LNCAP (cell line): ENCODE results near the gene GAS6.

Experiments used
- TF ChIP-seq, protein P1 (sequence below): fragments of 450-650 bp; IDR thresholded peaks from 2 replicates; pipeline ENCODE4 v1.5.1; 2017; ENCODE audit warnings: mild to moderate bottlenecking

GAS6 gene

DNA sequence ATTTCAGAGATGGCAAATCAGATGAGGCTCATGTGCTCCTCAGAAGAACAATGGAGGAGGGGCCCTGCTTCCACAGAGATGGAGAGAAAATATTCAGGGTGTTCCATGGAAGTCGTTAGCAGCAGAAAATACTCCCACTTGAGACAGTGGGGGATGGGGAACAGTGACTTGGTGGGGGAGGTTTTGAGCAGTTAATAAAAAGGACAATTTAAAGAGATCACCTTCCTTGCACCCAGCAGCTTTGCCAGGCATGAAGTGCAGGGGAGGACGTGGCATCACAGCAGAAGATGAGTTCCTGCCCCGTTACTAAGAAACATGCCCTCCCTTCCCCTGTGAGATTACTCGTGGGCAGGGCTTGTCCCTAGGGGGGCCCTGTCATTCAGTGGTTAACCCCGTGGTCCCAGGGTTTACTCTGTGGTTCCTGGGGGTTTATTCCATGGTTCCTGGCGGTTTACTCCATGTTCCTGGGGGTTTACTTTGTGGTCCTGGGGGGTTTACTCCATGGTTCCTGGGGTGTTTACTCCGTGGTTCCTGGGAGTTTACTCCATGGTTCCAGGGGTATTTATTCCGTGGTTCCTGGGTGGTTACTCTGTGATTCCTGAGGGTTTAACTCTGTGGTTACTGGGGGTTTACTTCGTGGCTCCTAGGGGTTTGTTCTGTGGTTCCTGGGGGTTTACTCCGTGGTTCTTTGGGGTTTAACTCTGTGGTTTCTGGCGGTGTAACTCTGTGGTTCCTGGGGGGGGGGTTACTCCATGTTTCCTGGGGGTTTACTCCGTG, 55.6 kb downstream of the GAS6 start:
- TF ChIP-seq, protein P1, sequence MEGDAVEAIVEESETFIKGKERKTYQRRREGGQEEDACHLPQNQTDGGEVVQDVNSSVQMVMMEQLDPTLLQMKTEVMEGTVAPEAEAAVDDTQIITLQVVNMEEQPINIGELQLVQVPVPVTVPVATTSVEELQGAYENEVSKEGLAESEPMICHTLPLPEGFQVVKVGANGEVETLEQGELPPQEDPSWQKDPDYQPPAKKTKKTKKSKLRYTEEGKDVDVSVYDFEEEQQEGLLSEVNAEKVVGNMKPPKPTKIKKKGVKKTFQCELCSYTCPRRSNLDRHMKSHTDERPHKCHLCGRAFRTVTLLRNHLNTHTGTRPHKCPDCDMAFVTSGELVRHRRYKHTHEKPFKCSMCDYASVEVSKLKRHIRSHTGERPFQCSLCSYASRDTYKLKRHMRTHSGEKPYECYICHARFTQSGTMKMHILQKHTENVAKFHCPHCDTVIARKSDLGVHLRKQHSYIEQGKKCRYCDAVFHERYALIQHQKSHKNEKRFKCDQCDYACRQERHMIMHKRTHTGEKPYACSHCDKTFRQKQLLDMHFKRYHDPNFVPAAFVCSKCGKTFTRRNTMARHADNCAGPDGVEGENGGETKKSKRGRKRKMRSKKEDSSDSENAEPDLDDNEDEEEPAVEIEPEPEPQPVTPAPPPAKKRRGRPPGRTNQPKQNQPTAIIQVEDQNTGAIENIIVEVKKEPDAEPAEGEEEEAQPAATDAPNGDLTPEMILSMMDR: no peak

DNA sequence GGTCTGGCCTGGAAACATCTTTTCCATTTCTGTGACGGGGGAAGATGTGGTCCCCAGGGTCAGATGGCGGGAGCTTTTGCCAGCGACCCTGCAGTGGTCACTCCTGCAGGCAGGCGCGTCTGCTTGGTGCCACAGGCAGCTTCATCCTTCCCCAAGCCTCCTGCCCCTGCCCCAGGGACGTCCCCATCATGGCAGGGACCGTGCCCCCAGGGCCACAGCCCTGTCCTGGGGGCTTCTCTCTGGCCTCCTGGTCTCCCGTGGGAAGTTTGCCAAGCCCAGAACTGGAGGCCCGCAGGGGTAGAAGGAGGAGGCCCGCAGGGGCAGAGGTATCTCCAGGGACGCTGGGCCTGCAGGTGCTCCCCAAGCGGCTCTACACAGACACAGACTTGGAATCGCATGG, 57.4 kb downstream of the GAS6 start:
- TF ChIP-seq, protein P1: no peak

DNA sequence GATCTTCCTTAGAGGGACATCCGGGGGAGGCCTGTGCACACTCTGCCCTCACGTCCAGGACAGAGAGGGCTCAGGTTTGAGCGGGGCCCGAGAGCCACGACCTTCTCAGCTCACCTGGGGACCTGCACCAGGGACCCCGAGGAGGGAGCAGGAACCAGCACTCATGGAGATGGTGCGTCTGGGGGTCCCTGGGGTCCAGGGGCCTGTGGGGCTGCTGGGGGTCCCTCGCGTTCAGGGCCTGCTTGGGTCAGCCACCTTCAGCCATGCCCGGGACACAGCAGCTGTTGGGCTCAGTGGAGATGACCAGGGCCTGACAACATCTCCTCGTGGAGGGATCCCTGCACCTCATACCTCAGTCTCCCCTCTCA, 57.8 kb downstream of the GAS6 start:
- TF ChIP-seq, protein P1: no peak

DNA sequence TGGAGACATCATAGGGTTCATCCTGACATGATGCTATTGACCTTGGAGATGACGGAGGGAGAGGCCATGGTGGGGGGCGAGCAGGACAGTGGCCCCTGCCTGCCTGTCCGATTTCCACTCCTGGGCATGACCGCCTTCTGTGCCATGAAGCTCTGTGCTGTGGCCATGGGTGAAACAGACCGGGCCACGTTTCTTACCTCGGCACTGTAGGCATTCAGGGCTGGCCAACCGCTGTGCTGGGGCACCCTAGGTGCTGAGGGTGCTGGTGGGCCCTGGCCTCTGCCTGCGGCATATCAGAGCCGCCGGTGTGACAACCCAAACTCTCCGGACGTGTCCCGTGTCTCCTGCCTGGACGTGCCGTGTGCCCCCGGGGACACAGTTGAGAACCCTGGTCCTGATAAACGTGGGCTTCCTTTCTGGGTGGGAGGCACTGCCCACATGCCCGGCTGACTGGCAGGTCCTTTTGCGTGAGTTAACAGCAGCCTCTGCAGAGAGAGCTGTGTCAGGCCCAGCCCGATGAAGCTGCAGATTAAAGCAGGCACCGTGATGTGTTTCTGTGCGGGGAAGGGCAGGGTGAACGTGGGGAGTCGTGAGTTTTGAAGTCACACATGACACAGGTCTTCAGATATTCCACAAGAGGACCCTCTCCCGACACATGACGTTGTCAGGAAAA, 58.3 kb downstream of the GAS6 start:
- TF ChIP-seq, protein P1: no peak

DNA sequence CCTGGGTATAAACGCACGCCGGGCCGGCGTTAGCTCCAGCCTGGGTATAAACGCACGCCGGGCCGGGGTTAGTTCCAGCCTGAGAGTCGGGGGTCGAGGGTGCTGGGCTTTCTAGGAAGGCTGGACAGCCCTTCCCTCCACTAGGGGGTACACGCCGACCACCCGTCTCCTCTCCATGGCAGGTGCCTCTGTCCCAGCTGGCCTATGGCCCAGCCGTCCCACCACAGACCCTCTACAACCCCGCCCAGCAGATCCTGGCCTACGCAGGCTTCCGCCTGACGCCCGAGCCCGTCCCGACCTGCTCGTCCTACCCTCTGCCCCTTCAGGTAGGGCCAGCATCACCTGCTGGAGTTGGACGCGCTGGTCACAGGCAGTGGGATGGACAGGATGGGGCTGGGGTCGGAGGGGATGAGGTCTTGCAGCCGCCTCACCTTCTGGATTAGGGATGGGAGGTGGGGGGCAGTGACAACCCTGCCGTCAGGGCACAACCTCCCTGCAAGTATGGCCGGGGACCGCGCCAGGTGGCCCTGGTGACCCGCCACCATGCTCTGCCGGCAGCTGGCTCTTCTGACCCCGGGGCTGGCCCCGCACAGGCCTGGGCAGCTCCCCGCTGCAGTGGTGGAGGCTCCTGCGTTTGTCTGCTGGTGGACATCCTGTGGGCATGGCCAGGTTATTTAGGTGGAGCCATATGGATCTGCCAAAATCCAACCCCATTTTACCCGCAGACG, 59.0 kb downstream of the GAS6 start:
- TF ChIP-seq, protein P1: no peak

DNA sequence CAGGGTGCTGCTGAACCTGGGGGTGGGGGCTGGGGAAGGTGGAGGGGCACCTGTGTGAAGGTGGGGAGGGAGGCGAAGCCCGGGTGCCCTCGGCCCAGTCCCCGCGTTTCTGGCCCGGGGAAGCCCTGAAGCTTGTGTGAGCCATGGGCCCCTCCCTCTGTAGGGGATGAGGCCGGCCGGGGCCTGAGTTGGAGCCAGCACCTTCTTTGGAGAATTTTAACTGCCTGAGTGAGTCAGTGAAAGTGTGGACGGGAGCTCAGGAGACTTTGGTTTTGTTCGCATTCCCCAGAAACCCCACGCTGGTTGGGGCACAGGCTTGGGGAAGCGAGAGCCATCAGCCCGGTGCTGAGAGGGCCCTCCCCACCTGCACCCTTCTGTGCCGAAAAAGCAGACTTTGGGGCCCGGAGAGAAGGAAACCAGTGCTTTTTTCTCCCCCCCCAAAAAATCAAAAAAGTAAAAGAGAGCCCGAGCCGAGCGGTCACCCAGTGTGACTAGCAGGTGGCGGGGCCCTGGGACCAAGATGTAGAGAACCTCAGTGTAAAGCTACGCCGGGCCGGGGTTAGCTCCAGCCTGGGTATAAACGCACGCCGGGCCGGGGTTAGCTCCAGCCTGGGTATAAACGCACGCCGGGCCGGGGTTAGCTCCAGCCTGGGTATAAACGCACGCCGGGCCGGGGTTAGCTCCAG, 59.7 kb downstream of the GAS6 start:
- TF ChIP-seq, protein P1: no peak

DNA sequence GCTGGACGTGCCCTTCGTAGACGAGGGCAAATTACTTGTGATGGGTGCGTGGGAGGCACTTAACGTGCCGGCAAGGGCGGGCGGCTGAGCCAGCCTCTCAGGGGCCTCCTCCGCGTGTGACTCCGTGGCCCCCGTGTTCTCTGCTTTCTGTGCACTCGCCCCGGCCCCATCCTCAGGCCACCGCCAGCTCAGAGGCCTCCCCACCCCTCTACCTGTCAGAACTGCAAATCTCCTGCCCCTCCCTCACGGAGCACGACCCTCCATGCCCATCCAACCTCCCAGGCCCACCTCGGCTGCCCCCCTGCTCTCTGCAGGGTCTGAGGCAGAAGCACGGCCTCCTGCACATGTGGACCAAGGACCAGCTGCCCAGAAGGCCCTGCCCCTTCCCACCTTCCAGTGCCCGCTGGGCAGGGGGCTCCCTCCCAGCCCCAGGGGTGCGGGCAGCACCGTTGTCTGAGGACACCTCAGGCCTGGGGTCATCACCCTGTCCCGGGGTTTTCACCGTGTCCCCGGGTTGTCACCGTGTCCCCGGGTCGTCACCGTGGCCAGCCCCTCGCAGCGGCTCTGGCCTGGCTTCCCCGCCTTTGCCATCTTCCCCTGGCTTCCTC, 60.4 kb downstream of the GAS6 start:
- TF ChIP-seq, protein P1: no peak
